Pulmonary artery endothelial cell (primary cell): ENCODE results near the gene CT45A10. TPM values are rescaled to one million over a fixed set of nuclear protein-coding genes. Genes with fewer than 3 reads are reported as not detected.
"Not testable (repeated sequence)": the region's sequence is repeated elsewhere in the genome, so short reads cannot be mapped to it uniquely, and the experiment has no call there.

Experiments used
- DNase-seq: peaks from one replicate; pipeline ENCODE4 v3.0.0-alpha.2; 2011; ENCODE audit warnings: low read depth, low spot score
- total RNA-seq: library from RNA; depleted of rRNA; stranded (reverse); fragments of >200 nt; gene quantifications from 2 replicates; pipeline ENCODE4 v1.2.3, GENCODE V29; 2014

CT45A10 gene, protein sequence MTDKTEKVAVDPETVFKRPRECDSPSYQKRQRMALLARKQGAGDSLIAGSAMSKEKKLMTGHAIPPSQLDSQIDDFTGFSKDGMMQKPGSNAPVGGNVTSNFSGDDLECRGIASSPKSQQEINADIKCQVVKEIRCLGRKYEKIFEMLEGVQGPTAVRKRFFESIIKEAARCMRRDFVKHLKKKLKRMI
- not detected in 2 replicates for total RNA-seq

GRCh38 chrX:135893294-135893817 is at the start of gene CT45A10, which contains the start of gene SAGE1:
CT45A10 (minus strand) TSS chrX:135893444; CDS start chrX:135885344, 8,100 bp downstream.
SAGE1 (plus strand) TSS chrX:135893716; CDS start chrX:135896243, 2,527 bp downstream.
- DNase-seq = no peak

GRCh38 chrX:135931644-135932487 is 38.6 kb upstream of the CT45A10 start:
- no peak for DNase-seq

DNA sequence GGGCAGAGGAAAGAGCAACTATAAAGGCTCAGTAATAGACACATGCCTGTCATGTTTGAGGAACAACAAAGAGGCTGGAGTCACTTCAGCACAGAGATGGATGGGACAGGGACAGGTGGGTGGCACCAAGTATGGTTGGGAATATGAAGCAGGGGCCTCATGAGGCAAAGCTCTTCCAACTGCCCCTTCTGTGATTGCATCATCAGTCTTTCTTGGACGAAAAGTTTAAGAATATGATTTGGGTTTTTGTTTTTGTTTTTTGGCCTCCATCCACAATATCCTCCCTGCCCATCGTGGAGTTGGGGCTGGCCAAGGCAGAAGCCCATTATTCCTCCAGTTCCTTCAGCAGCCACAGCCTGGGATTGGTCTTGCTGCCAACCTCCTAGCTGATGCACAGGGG is 34.7 kb upstream of the CT45A10 start:
- DNase-seq = no peak

- DNase-seq = no peak
Measured at GRCh38 chrX:135923353-135923752, 30.1 kb upstream of the CT45A10 start.

DNA sequence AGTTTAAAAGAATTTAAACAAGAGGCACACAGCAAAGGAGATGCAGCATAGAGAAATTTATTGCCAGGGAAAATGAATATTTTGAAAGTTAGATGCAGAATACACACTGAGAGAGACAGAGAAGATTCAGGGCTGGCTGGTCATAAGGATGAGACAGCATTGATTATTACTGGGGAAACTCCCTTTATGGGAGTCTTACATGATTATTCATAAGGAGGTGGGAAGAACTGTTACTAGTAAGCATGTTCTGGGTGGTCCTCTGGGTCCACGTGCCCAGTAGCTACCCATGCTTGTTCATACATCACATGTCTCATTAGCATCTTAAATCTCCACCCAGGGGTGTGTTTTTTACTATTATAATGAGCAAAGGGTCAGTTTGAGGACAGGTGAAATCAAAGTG is 27.3 kb upstream of the CT45A10 start:
- not testable (repeated sequence) for DNase-seq

GRCh38 chrX:135914404-135914803 is 21.2 kb upstream of the CT45A10 start:
- no peak for DNase-seq

GRCh38 chrX:135910251-135910650 is 17.0 kb upstream of the CT45A10 start:
- DNase-seq = no peak

DNA sequence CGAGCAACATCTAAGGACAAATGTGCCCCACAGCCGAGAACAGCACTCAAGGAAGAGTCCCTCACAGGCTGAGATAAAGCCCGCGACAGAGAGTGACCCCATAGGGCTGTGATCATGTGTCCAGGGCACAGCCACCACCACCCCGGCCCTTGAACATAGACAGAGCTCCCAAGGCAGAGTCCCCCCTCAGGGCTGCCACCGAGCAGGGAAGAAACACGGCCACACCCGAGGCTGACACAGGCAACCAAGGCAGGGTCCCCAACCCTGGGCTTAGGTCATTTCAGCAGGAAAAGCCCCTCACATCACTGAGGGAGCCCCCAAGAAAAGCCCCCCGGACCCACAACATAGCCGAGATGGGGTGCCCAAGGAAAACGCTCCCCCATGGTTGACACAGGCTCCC is 463 bp downstream of the CT45A10 start:
- no peak for DNase-seq

GRCh38 chrX:135890087-135890585 is 3.1 kb downstream of the CT45A10 start:
- no peak for DNase-seq

DNA sequence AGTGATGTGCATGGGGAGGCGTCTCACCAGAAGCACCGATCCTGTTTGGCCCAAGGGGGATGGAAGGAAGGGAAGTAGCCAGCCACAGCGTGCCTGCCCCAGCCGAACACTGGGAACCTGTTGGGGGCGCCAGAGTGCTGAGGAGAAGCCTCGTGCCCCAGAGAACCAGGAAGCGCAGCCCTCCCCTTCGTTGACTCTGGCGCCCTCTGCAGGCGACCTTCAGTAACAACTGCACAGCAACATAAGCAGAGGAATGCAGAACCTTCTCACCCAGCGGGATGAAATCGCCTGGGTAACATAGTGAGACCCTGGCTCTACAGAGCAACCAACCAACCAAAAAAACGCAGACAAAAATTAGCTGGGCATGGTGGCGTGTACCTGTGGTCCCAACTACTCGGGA is 4.3 kb downstream of the CT45A10 start:
- DNase-seq = not testable (repeated sequence)

DNA sequence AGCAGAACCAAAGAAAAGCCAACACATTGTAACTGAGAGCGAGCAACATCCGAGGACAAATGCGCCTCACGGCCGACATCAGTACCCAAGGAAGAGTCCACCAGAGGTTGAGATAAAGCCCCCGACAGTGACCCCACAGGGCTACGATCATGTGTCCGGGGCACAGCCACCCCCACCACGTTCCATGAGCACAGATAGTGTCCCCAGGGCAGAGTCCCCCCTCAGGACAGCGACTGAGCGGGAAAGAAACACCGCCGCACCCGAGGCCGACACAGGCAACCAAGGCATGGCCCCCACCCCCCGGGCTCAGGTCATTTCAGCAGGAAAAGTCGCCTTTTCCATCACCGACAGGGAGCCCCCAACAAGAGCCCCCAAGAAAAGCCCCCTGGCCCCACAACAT is 5.0 kb downstream of the CT45A10 start:
- not testable (repeated sequence) for DNase-seq

DNA sequence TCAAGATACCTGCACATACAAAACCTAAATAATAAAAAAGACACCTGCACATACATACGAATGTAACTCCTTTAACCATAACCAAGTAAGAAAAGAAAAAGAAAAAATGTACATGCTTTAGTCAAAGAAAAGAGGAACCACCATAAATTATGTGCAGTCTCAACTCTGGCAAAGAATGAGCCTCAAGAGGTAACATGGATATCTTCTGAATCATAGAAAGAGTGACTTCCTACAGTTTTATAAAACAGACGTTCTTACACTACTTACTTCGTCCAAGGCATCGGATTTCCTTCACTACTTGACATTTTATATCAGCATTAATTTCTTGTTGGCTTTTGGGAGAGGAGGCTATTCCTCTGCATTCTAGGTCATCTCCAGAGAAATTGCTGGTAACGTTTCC is 10.5 kb downstream of the CT45A10 start:
- not testable (repeated sequence) for DNase-seq

- not testable (repeated sequence) for DNase-seq
Measured at GRCh38 chrX:135871712-135872111, 21.5 kb downstream of the CT45A10 start, which contains the start of gene CT45A9. CT45A9 (minus strand) TSS chrX:135871812; CDS start chrX:135868061, 3,751 bp downstream.

DNA sequence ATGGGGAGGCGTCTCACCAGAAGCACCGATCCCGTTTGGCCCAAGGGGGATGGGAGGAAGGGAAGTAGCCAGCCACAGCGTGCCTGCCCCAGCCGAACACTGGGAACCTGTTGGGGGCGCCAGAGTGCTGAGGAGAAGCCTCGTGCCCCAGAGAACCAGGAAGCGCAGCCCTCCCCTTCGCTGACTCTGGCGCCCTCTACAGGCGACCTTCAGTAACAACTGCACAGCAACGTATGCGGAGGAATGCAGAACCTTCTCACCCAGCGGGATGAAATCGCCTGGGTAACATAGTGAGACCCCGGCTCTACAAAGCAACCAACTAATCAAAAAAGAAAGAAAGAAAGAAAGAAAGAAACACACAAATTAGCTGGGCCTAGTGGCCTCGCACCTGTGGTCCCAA is 38.8 kb downstream of the CT45A10 start, which contains the start of gene CT45A8:
Gene CT45A8, minus strand, starts transcription at position 101 of the 400 bp plus-strand sequence. CDS start 3,755 bp downstream, outside the sequence.
- DNase-seq = not testable (repeated sequence)

DNA sequence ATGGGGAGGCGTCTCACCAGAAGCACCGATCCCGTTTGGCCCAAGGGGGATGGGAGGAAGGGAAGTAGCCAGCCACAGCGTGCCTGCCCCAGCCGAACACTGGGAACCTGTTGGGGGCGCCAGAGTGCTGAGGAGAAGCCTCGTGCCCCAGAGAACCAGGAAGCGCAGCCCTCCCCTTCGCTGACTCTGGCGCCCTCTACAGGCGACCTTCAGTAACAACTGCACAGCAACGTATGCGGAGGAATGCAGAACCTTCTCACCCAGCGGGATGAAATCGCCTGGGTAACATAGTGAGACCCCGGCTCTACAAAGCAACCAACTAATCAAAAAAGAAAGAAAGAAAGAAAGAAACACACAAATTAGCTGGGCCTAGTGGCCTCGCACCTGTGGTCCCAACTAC is 56.1 kb downstream of the CT45A10 start, which contains the start of gene CT45A7:
Gene CT45A7, minus strand, starts transcription at position 101 of the 400 bp plus-strand sequence. CDS start 3,747 bp downstream, outside the sequence.
- not testable (repeated sequence) for DNase-seq

Other genes with a start within 250 kb of the CT45A10 start
- gene CT45A1, start 179.8 kb downstream of the CT45A10 start, total RNA-seq = not detected in 2 replicates
- not detected in 2 replicates for gene CT45A3, start 125.3 kb downstream of the CT45A10 start, total RNA-seq
- not detected in 2 replicates for gene CT45A5, start 107.9 kb downstream of the CT45A10 start, total RNA-seq
- not detected in 2 replicates for gene CT45A6, start 90.7 kb downstream of the CT45A10 start, total RNA-seq
- gene CT45A2, start 73.4 kb downstream of the CT45A10 start, total RNA-seq = not detected in 2 replicates
- not detected in 2 replicates for gene CT45A7, start 56.2 kb downstream of the CT45A10 start, total RNA-seq
- not detected in 2 replicates for gene CT45A8, start 38.9 kb downstream of the CT45A10 start, total RNA-seq
- not detected in 2 replicates for gene CT45A9, start 21.6 kb downstream of the CT45A10 start, total RNA-seq
- not detected in 2 replicates for gene SAGE1, start 272 bp upstream of the CT45A10 start, total RNA-seq
- gene MMGT1, start 80.5 kb upstream of the CT45A10 start, total RNA-seq = 6.3 and 9.2 TPM in 2 replicates
- 18.3 and 21.1 TPM in 2 replicates for gene SLC9A6, start 92.0 kb upstream of the CT45A10 start, total RNA-seq